GM13977 (cell line): ENCODE measurements around the gene PTGR2.

Experiments
- DNase-seq: peaks from one replicate; pipeline ENCODE4 v3.0.0; 2012; ENCODE audit warnings: low spot score
- in situ Hi-C: fragments of 300-500 bp; cut with MboI; formaldehyde crosslinking; loops from one replicate; pipeline ENCODE4 v1.12.0; 2022; ENCODE audit warnings: low sequenced_read_pairs, low pct_unique_long_range_greater_than_20kb, mixed read lengths, inconsistent platforms; ENCODE audit not compliant: unreplicated experiment
- TF ChIP-seq, protein P1 (sequence below): IDR thresholded peaks from 2 replicates; pipeline ENCODE4 v1.5.1; 2012; ENCODE audit warnings: mild to moderate bottlenecking, control low read depth; ENCODE audit not compliant: insufficient read depth; ENCODE audit errors: extremely low read depth, missing control alignments

Gene PTGR2

DNA sequence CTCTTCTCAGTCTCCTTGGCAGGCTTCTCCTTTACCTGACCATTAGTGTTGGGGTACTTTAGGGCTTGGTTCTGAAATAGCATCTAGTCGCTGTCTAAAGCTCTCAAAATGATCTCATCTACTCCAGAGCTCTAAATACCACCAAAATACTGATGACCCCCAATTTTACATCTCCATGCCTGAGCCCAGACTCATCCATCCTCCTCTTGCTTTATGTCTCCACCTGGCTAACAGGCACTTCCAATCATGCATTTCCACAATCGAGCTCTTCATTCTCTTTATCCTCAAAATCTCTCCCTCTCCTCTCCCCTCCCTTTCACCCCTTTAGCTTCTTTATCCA lies 40.5 kb upstream of the PTGR2 start:
- in situ Hi-C loops: no loop called here
- TF ChIP-seq, protein P1, sequence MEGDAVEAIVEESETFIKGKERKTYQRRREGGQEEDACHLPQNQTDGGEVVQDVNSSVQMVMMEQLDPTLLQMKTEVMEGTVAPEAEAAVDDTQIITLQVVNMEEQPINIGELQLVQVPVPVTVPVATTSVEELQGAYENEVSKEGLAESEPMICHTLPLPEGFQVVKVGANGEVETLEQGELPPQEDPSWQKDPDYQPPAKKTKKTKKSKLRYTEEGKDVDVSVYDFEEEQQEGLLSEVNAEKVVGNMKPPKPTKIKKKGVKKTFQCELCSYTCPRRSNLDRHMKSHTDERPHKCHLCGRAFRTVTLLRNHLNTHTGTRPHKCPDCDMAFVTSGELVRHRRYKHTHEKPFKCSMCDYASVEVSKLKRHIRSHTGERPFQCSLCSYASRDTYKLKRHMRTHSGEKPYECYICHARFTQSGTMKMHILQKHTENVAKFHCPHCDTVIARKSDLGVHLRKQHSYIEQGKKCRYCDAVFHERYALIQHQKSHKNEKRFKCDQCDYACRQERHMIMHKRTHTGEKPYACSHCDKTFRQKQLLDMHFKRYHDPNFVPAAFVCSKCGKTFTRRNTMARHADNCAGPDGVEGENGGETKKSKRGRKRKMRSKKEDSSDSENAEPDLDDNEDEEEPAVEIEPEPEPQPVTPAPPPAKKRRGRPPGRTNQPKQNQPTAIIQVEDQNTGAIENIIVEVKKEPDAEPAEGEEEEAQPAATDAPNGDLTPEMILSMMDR: no peak
- DNase-seq: no peak

DNA sequence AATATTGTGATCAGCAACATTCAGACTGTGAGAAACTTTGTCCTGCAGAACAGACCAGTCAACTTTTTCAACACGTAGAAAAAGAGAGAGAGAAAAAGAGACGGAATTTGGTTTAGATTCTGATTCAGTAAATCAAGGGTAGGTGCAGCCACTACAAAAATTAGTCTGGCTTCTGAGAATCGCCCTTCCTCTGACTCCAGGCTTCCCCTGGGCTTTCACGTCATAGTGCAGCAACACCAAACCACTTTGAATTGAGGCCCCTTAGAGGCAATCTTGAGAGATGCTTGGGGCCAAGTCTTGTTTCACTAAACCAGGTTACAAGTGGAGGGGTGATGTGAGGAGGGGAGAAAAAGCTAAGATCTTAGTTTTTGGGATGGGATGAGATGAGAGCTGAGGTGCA lies 37.5 kb upstream of the PTGR2 start:
- in situ Hi-C loops: no loop called here
- no peak for DNase-seq
- TF ChIP-seq, protein P1: no peak

DNA sequence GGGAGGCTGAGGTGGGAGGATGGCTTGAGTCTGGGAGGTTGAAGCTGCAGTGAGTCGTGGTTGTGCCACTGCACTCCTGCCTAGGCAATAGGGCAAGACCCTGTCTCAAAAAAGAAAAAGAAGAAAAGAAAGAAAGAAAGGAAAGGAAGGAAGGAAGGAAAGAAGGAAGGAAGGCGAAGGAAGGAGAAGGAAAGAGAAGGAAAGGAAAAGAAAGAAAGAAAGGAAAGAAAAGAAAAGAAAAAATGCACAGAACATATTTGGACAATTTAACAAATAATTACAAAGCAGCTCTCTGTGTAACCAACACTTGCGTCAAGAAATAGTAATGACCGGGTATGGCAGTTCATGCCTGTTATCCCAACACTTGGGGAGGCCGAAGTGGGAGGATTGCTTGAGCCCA lies 35.8 kb upstream of the PTGR2 start:
- no peak for DNase-seq
- TF ChIP-seq, protein P1: no peak
- in situ Hi-C loops: no loop called here

DNA sequence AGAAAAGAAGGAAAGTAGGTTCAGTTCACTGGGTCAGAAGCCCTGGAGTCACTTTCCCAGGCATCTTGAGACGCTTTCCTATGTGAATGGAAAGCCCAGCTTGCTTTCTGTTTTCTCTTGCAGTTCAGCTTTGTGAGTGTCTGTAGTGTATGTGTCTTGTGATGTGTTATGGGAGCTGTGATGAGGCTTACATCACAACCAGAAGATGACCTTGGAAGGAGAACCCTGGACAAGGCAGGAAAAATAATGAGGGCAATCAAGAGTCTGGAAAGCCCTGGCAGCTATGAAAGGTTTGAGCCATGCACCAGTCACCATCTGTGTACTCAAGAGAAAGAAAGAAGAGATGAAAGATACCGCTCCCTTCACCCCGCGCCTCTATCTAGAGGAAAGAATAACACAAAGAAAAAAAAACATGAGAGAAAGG lies 35.2 kb upstream of the PTGR2 start:
- no peak for DNase-seq
- TF ChIP-seq, protein P1: no peak
- in situ Hi-C loops: no loop called here

DNA sequence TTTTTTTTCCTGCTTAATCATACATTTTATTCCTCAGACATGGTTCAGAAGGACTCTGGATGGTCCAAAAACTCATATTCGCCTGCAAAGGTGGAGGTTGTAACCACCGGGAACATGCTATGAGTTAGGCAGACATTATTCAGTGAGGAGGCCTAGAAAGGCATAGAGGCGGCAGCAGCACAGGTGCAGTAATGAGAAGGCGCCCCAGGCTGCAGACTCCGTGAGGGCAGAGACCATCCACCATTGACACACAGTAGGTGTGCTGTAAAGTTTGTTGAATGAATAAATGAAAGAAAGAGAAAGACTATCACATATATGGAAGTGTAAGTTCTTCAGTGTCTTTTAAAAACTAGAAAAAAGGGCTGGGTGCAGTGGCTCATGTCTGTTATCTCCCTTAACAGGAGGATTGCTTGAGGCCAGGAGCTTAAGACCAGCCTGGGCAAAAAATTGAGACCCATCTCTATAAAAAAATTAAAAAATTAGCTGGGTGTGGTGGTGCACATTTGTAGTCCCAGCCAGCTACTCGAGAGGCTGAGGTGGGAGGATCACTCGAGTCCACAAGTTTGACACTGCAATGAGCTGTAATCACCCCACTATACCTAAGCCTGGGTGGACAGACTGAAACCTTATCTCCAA lies 34.5 kb upstream of the PTGR2 start:
- TF ChIP-seq, protein P1: no peak
- in situ Hi-C loops: no loop called here
- no peak for DNase-seq

DNA sequence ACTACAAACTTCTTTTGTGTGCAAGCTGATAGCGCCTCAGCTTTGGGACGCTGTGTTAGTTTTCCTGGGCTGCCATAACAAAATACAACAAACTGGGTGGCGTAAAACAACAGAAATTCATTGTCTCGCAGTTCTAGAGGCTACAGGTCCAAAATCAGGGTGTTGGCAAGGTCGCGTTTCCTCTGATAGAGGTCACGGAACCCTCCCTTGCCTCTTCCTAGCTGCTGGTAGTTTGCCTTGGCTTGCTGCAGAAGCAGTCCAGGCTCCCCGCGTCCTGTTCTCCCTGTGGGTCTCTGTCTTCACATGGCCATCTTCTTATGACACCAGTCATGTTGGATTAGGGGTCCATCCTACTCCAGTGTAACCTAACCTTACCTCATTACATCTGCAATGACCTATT lies 32.8 kb upstream of the PTGR2 start:
- in situ Hi-C loops: no loop called here
- no peak for DNase-seq
- TF ChIP-seq, protein P1: no peak

DNA sequence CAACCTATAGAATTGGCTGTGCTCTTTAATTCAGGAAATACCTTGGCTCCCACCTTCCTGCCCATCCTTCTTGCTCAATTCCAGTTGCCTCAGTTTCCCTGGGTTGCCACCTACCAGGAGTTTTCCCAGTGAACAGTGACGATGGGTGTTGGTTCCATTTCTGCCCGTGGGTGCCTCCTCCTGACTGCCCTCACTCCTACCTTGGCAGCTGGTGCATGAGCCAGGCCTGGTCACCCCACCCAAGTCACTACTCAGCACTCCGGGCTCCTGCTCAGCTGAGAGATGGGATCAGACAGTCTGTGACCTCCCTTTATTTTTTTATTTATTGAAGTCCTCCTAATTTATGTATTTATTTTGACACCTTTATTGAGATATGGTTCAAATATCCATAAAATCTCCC lies 31.0 kb upstream of the PTGR2 start:
- TF ChIP-seq, protein P1: no peak
- no peak for DNase-seq
- in situ Hi-C loops: no loop called here
